Progenitor cell of endocrine pancreas (in vitro differentiated cells): Measurements from ENCODE around the gene FAM8A1. TPM values are rescaled to one million over a fixed set of nuclear protein-coding genes. Genes with fewer than 3 reads are reported as not detected.

ENCODE experiments used
- DNase-seq: peaks from one replicate; pipeline ENCODE4 v3.0.0; 2021; ENCODE audit warnings: low spot score; ENCODE audit not compliant: unreplicated experiment
- H3K27ac Mint-ChIP-seq: 2 replicates; pipeline ENCODE4 v1.8.0; 2021; ENCODE audit warnings: mild to moderate bottlenecking, moderate library complexity, mixed read lengths
- H3K27me3 Mint-ChIP-seq: 2 replicates; pipeline ENCODE4 v1.8.0; 2021; ENCODE audit warnings: mixed read lengths
- H3K36me3 Mint-ChIP-seq: 2 replicates; pipeline ENCODE4 v1.8.0; 2022; ENCODE audit warnings: mixed read lengths; ENCODE audit not compliant: insufficient read depth
- H3K4me1 Mint-ChIP-seq: 2 replicates; pipeline ENCODE4 v1.8.0; 2021; ENCODE audit warnings: low read depth, mixed read lengths
- H3K4me3 Mint-ChIP-seq: 2 replicates; pipeline ENCODE4 v1.8.0; 2021; ENCODE audit warnings: low read depth, mild to moderate bottlenecking, moderate library complexity, mixed read lengths
- H3K9me3 Mint-ChIP-seq: 2 replicates; pipeline ENCODE4 v1.8.0; 2021; ENCODE audit warnings: low read depth, mixed read lengths
- total RNA-seq: library from RNA; stranded (reverse); gene quantifications from 2 replicates; pipeline ENCODE4 v1.2.1, GENCODE V29; 2021
- TF ChIP-seq, protein P1 (sequence below): fragments of 200-600 bp; sonication (generic); IDR thresholded peaks from one replicate; pipeline ENCODE4 v1.5.0; 2021; ENCODE audit warnings: antibody characterized with exemption, mild to moderate bottlenecking; ENCODE audit not compliant: unreplicated experiment

Gene FAM8A1
- total RNA-seq, 1 donor from 2014 or later, result 19.4 TPM

GRCh38 chr6:17621003-17621402 is 20.9 kb downstream of the FAM8A1 start:
- TF ChIP-seq, protein P1, sequence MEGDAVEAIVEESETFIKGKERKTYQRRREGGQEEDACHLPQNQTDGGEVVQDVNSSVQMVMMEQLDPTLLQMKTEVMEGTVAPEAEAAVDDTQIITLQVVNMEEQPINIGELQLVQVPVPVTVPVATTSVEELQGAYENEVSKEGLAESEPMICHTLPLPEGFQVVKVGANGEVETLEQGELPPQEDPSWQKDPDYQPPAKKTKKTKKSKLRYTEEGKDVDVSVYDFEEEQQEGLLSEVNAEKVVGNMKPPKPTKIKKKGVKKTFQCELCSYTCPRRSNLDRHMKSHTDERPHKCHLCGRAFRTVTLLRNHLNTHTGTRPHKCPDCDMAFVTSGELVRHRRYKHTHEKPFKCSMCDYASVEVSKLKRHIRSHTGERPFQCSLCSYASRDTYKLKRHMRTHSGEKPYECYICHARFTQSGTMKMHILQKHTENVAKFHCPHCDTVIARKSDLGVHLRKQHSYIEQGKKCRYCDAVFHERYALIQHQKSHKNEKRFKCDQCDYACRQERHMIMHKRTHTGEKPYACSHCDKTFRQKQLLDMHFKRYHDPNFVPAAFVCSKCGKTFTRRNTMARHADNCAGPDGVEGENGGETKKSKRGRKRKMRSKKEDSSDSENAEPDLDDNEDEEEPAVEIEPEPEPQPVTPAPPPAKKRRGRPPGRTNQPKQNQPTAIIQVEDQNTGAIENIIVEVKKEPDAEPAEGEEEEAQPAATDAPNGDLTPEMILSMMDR, result no peak
- Mint-ChIP-seq H3K36me3 (peaks cover 28% of the 10 kb centered on the region), H3K4me1 (no peaks in the 10 kb centered on the region), H3K9me3 (no peaks in the 10 kb centered on the region), H3K4me3 (no peak overlapping the region), H3K27ac (no peak overlapping the region), H3K27me3 (no peaks in the 10 kb centered on the region)
- DNase-seq, result no peak

DNA sequence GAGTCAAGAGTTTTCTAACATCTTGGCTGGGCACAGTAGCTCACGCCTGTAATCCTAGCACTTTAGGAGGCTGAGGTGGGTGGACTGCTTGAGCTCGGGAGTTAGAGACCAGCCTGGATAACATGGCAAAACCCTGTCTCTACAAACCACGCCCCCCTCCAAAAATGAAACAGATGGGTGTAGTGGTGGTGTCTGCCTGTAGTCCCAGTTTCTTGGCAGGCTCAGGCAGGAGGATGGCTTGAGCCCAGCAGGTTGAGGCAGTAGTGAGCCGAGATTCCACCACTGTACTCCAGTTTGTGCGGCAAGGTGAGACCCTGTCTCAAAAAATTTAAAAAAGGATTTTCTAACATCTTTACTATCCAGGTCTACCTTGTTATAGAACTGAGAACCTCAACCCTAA is 22.0 kb downstream of the FAM8A1 start:
- no peaks in the 10 kb centered on the region for H3K27me3 Mint-ChIP-seq
- H3K4me1 Mint-ChIP-seq, result no peaks in the 10 kb centered on the region
- H3K27ac Mint-ChIP-seq, result no peak overlapping the region
- no peak overlapping the region for H3K4me3 Mint-ChIP-seq
- TF ChIP-seq, protein P1, result no peak
- peaks cover 23% of the 10 kb centered on the region for H3K36me3 Mint-ChIP-seq
- DNase-seq, result no peak
- no peaks in the 10 kb centered on the region for H3K9me3 Mint-ChIP-seq

DNA sequence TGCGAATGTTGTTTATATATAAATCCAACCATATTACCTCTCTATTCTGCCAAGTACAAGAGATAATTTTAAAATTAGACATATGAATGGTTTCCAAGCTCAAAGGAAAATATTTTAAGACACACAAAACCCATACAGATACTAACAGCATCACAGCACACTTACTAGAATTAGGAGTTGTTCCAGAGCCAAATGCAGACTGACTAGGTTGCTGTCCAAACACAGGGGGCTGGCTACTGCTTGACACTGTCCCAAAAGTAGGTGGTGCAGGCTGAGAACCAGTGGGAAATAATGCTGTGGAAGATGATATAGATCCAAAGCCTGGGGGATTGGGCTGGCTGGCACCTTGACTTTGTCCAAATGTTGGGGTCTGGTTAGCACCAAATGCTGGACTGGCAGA is 24.3 kb downstream of the FAM8A1 start:
- Mint-ChIP-seq H3K9me3 (no peaks in the 10 kb centered on the region), H3K4me1 (no peaks in the 10 kb centered on the region), H3K27me3 (no peaks in the 10 kb centered on the region), H3K27ac (no peak overlapping the region), H3K4me3 (no peak overlapping the region), H3K36me3 (peaks cover 17% of the 10 kb centered on the region)
- TF ChIP-seq, protein P1, result no peak
- no peak for DNase-seq

DNA sequence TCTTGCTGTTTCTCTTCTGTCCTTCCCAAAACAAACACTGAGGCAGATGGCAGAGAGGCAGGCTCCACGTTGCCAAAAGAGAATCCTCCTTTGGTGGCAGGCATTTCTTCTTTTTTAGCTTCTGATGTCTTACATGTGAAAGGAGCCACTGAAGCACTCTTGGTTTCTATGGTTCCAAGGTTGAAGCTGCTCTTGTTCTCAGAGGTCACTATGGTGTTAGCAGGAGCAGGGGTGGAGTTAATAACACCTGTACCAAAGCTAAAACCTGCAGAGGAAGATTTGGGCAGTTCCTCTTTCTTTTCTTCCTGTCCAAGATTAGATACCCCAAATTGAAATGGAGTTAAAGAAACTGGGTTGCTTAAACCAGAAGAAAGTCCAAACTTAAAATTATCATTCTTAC is 28.8 kb downstream of the FAM8A1 start:
- H3K4me1 Mint-ChIP-seq, result peaks cover 8% of the 10 kb centered on the region
- H3K27ac Mint-ChIP-seq, result no peak overlapping the region
- no peaks in the 10 kb centered on the region for H3K27me3 Mint-ChIP-seq
- H3K36me3 Mint-ChIP-seq, result peaks cover 25% of the 10 kb centered on the region
- TF ChIP-seq, protein P1, result no peak
- no peaks in the 10 kb centered on the region for H3K9me3 Mint-ChIP-seq
- H3K4me3 Mint-ChIP-seq, result no peak overlapping the region
- DNase-seq, result no peak

- H3K4me3 Mint-ChIP-seq, result no peak overlapping the region
- H3K9me3 Mint-ChIP-seq, result no peaks in the 10 kb centered on the region
- H3K27ac Mint-ChIP-seq, result peak overlapping the region; percentile 68
- H3K36me3 Mint-ChIP-seq, result peaks cover 29% of the 10 kb centered on the region
- no peaks in the 10 kb centered on the region for H3K27me3 Mint-ChIP-seq
- peaks cover 8% of the 10 kb centered on the region for H3K4me1 Mint-ChIP-seq
- DNase-seq, result no peak
- TF ChIP-seq, protein P1, result no peak
Measured at GRCh38 chr6:17629824-17630510, 29.9 kb downstream of the FAM8A1 start.
